HG03442 (cell line): Measurements from ENCODE around the gene PHKB.
"Not testable (repeated sequence)": the region's sequence is repeated elsewhere in the genome, so short reads cannot be mapped to it uniquely, and the experiment has no call there.

Experiments used
- ATAC-seq: cut with Tn5 transposase; IDR thresholded peaks from one replicate; pipeline ENCODE4 v1.9.1; 2021; ENCODE audit warnings: mild to moderate bottlenecking, moderate library complexity; ENCODE audit not compliant: unreplicated experiment

The PHKB gene

DNA sequence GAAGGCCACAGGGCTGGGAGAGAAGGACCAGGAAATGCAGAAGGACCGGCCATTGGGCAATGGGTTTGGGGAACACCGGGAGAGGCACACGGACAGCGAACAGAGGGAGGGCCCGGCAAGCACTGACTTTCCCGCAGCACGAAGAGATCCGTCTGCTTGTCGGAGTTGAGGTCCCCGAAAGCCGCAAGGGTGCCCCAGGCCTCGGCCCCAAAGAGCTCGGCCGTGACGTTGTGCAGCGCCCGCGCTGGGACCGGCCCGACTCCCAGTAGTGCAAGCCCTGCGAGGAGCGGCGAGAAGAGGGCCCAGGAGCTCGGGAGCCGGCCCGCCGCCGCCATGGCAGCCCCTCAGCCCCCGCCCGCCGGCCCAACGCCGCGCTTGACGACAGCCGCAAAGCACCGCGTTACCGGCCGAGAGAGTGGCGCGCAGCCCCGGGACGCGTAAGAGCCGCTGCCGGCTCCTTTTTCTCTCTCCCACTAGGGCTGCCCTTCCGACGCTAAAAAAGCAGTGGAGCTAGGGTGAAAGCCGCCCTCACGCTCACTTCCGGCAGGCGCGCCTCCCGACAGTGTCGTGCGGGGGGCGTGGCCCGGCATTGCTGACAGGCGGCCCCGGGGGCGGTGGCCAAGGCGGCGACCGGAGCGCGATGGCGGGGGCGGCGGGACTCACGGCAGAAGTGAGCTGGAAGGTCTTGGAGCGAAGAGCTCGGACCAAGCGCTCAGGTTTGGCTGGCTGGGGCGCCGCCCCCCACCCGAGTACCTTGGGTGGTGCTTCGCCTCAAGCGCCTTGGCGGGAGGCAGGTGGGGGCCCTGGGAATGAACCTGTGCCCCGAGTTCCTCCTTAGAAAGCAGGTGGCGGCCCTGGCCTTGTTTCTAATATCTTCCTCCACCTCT is at the start of gene PHKB, which contains the start of gene ITFG1:
Gene PHKB, plus strand, starts transcription at position 621 of the 887 bp plus-strand sequence. Its CDS starts 20 bp downstream, at position 641.
Gene ITFG1, minus strand, starts transcription at position 353 of the 887 bp plus-strand sequence. Its CDS starts 18 bp downstream, at position 335.
- ATAC-seq, result peak; percentile 79

DNA sequence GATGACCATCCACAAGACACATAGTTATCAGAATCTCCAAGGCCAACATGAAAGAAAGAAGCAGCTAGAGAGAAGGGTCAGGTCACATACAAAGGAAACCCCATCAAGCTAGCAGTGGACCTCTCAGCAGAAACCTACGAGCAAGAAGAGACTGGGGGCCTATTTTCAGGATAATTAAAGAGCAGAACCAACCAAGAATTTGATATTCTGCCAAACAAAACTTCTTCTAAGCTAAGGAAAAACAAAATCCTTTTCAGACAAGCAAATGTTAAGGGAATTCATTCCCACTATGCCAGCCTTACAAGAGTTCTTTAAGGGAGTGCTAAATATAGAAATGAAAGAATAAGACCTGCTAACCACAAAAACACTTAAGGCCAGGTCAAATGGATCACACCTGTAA is 48.1 kb upstream of the PHKB start:
- no peak for ATAC-seq

DNA sequence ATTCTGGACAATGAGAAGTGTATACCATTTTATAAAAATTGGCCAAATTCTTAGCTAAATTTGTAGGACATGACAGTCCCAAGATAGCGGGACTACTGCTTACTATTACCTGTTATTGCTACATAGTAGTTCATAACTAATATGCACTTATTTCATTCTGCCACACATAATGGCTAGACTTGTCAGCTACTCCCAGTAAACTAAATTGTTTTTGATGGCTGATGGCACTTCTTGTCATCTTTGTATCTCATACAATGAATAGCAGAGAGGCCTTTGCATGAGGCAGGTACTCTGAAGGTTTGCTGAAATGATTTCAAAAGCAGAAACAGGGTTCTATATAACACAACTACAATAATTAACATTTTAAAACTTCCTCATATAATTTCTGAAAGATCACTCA is 44.3 kb upstream of the PHKB start:
- no peak for ATAC-seq

DNA sequence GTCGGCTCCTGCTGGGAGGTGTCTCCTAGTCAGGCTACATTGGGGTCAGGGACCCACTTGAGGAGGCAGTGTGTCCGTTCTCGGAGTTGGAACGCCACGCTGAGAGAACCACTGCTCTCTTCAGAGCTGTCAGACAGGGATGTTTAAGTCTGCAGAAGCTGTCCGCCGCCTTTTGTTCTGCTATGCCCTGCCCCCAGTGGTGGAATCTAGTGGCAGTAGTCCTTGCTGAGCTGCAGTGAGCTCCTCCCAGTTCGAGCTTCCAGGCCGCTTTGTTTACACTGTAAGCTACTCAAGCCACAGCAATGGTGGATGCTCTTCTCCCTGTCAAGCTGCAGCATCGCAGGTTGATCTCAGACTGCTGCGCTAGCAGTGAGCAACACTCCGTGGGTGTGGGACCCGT is 36.3 kb upstream of the PHKB start:
- ATAC-seq, result no peak

DNA sequence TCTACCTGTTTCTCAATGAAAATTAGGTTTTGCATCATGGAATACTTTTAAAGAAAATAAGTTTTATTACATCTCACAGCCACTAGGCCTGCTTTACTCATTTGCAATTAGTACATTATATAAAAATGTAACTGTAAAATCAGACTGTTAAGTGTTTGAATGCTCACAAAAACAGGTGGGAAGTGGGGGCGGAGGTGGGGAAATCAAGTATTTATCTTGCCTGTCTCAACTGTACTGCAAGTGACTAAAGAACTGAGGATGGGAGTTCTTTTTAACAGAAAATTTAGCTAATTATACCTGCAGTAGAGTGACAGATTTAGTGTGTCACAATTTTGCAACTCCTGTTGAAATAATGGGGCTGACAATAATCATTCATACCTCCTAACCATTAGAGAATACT is 34.3 kb upstream of the PHKB start:
- no peak for ATAC-seq

DNA sequence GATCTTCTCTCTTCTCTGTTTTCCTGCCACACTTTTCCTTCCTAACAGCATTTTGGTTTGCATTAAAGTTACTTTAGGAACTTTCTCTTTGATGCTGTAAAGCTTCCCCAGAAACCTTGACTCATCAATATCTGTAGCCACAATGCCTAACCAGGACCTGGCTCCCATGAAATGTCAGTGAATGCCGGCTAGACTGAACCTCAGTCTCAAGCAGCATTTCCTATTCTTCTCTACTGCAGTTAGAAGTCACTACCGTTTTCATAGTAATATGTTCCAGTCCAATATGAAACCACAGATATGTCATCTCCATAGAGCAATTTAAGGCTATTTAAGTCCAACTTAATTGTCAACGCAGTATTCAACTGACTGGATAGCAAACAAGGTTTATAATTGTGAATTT is 29.2 kb upstream of the PHKB start:
- ATAC-seq, result no peak

DNA sequence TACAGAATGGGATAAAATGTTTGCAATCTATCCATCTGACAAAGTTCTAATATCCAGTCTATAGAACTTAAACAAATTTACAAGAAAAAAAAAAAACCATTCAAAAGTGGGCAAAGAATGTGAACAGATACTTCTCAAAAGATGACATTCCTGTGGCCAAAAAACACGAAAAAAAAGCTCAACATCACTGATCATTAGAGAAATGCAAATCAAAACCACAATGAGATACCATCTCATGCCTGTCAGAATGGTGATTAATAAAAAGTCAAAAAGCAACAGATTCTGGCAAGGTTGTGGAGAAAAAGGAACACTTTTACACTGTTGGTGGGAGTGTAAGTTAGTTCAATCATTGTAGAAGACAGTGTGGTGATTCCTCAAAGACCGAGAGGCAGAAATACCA is 26.9 kb upstream of the PHKB start:
- not testable (repeated sequence) for ATAC-seq

DNA sequence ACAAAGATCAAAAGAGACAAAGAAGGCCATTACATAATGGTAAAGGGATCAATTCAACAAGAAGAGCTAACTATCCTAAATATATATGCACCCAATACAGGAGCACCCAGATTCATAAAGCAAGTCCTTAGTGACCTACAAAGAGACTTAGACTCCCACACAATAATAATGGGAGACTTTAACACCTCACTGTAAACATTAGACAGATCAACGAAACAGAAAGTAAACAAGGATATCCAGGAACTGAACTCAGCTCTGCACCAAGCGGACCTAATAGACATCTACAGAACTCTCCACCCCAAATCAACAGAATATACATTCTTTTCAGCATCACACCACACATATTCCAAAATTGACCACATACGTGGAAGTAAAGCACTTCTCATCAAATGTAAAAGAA is 21.1 kb upstream of the PHKB start:
- ATAC-seq, result not testable (repeated sequence)

DNA sequence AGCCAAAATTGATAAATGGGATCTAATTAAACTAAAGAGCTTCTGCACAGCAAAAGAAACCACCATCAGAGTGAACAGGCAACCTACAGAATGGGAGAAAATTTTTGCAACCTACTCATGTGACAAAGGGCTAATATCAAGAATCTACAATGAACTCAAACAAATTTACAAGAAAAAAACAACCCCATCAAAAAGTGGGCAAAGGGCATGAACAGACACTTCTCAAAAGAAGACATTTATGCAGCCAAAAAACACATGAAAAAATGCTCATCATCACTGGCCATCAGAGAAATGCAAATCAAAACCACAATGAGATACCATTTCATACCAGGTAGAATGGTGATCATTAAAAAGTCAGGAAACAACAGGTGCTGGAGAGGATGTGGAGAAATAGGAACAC is 18.2 kb upstream of the PHKB start:
- ATAC-seq, result not testable (repeated sequence)

DNA sequence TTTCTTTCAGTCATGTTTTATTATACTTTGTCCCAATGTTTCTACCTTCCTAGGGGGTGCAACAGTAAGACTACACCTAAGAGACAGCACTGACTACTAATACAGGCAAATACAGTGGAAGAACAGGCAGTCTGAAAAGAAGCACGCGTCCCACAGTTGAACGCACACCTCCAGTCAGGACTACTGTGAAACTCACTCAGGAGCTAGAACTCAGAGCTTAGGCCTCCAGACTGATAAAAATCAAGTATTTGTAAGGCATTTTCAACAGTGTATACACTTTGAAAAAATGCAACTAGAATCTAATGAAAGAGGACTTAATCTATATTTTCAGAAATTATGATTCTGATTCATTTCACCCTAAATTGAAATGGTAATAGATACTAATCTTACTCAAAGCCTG is 14.7 kb upstream of the PHKB start:
- no peak for ATAC-seq

DNA sequence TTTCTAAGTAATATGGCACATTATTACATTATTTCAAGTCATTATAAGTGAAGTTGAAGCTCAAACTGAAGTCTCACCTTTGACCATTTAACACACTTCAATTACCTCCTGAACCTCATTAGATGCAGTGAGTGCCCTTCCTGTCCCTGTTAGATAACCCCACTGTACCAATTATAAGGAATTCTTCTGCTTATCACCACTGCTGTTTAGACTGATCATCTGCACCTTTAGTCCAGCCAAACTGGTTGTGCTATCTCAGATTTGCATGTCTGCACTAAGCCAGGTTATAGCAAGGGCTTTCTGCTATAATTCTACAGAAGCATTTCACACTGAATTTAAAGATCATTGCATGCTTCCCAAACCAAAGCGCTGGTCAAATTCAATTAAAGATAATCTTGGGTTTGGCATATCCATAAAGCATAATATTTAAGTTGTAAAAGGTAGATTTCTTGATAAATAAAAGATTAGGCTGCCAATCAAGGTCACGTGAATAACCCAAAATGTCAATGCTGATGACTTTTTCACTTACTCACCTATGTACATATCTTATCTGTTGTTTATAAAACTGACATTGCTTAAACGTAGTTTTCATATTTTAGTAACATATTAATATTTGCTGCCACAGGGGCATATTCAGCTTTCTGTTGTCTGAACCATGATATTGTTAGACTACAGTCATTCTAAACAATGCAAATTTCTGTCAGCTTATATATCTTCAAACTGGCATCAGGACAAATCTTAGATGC is 12.1 kb upstream of the PHKB start:
- ATAC-seq, result no peak

DNA sequence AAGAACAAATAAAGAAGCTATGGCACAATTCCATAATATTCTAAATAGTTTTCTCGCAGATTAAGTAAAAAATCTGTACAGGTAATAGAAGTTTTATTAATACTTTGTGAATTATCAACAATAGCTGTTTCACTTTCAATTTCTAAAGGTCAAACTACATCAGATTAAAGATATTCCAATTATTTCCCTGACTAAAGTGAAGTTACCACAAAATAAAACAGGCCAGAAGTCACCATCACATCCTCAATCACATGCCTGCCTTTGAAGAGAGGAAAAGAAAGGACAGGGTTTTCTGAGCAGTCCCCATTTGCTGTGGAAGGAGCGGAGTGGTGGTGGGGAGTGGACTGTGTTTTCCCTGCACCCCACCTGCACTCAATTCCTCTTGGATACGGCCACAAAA is 11.3 kb upstream of the PHKB start:
- ATAC-seq, result no peak

DNA sequence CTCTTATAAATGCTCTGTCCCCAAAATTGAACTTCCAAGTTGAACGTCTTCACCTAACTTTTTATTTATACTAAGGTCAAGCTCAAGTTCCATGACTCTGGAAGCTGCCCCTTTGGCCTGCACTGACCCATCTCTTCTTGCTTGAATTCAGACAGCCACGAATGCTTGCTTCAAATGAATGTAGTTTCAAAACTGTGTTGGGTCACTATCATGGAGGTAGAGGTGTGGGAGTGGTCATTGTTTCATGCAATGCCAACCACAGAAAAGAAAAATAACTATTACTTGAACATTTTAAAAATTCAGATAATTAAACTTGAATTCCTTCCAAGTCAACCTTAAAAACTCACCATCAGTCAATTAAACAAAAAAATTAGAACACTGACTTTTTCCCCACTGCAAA is 2.8 kb upstream of the PHKB start:
- ATAC-seq, result no peak

DNA sequence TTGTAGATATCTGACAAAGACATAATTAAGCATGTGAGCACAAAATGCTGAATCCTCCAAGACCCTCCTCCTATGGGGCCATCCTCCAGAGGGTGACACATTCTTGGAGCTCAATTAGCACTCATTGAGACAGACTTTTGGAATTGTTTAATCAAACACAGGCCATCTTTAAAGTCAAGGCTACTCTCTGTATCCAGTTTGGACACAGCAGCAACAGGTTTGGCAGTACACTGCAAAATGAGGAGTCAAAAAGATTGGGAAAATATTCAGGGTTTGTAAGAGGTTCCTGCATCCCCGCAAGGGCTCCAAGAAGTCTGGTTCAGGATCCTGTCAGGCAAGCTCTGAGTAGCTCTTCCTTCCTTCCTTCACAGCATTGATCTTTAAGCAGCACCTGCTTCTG is 1.5 kb upstream of the PHKB start:
- ATAC-seq, result no peak

DNA sequence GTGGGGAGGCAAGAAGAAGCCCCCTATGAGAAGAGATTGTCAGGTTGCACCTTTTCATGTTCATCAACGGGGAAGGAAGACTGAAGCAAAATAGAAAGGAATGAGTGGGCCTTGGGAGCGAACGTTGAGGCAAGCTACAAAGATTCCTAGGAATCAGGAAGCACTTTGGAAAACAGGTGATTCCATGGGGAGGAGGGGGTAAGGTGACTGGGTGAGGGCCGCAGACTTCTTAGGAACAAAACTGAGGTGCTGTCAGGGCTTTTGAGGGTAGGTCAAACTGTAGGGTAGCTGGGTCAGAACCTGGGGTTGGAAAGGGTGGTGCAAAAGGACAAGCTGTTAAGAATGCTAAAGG is 796 bp upstream of the PHKB start:
- ATAC-seq, result no peak

DNA sequence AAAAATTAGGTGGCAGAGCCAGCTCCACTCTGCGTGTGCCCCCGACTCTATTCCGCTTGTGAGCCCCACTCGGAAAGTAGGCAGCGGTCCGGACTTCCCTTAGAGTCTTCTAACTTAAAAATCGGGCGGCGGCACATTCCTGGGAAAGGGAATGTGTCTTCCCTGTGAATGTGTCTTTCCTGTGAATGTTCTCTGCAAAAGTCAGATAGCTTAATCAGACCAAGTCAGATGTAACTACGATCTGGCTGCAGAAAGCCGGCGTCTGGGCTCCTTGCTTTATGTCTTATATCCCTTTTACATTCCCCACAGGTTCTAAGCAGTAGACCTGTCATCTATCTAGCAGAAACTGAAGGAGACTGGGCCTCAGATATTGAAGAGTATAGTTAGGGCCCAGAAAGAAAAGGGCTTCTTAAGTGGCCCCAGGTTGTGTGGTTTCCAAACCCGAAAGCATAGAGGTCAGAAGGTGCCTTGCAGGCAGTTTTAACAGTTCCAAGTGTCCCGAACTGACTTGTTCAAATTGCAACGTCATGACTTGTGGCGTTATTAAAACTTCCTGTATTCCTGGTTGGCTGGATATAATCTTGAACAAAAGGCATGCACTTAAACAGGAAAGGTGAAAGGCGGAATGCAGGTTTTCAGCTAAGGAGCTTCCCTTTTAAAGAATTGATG is 601 bp downstream of the PHKB start:
- no peak for ATAC-seq

DNA sequence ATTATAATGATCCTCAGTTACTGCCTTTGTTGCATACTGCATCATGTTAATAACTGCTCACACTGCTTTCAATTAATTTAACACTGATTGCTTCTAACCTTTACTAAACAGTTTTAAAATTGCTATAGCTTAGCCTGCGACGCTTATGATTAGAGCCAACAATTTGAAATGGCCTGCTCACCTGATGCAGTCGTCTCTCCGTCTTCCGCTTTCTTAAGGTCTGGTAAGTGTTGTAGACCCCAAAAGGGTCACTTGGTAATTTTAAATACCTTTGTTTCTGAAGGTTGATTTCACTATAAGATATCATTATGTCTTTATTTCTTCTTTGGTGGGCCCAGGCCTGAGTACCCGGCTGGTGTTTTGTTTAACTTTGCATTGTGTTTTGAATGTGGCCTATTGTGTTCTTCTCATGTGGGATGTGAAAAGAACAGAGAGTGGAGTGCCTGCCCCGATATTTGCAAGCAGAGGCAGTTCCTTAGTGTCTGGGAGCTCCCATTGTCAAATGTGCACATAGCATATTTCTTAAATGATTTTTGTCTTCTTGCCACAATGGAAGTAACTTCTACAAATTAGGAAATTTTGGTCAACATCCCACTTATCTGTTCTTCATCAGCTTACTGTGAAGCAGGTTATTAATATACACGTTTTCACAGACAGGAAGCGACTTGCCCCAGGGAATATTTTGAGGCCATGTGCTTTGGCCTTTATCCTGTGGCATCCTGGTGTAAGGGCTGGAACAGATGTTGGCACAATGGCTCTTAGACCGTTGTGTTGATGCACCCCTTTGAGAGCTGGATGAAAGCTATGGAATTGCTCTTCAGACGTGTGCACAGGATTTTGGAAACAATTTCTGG is 2.9 kb downstream of the PHKB start:
- no peak for ATAC-seq

DNA sequence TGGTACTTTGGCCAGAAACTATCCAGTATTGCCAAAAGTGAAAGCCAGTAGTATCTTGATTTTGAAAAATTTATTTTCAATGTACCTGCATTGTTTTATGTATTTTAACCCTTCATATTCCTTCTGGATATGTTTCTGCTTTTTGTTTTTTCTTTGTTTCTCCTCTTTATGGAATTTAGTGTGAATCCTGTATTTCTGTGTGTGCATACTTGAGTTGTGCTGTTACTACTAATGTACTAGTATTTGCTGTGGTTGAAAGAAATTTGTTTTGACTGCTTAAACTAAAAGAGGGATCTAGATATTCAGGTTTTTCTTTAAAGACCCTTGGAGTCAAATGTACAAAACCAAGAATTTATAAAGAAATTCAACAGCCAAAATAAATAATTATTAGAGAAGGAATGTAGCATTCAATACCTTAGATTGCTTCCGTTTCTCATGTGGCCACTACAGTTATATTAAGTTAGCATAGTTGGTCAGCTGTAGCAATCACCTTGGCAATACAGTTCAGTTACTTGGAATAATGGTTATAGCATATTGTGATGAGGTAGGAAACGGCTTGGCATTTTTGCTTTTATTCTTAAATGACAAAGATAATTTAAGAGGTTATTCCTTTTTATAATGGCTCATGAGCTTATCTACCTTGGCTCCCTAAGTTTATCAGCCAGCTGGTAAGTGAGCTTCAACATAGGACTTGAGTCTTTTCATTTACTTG is 4.9 kb downstream of the PHKB start:
- ATAC-seq, result no peak

DNA sequence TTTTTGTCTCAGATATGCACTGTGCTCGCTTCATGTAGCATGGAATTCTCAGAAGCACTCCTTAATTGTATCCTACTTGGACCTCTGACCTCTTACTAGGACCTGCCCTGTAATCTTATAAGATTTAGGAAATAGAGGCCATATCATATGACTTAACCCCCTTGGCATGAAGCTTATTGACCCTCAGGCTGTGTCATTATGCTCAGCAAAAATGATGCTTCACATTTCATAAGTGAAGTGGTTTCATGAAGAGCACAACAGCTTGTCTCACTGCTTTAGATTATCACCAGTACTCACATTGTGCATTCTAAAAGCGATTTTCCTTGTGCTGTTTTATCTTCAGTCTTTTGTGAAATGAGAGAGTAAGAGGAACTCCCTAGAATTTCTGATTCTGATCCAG is 6.4 kb downstream of the PHKB start:
- no peak for ATAC-seq

DNA sequence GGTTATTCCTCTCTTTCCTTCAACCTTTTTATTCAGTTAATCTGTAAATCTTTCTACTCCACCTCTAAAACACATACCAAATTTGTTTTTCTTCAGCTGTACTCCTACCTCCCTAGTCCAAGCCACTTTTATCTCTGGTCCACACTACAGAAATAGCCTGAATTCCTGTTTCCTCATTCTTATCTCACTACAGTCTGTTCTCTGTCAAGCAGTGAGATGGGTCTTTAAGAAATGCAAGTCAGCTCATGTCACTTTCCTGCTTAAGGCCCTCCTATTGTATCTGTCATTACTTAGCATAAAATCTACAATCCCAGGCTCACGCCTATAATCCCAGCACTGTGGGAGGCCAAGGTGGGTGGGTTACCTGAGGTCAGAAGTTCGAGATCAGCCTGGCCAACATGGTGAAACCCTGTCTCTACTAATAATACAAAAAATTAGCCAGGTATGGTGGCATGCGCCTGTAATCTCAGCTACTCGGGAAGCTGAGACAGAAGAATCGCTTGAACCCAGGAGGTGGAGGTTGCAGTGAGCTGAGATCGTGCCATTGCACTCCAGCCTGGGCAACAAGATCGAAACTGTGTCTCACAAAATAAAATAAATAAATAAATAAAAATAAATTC is 7.0 kb downstream of the PHKB start:
- not testable (repeated sequence) for ATAC-seq
